ENCODE measurements around the gene CILP2.

GRCh38 chr19:19591133-19591825, 53.2 kb downstream of the CILP2 start:
- no peak for TF ChIP-seq CTCF (conservative IDR thresholded peaks at IDR 0.05 in 1 of 2, IDR thresholded peaks at IDR 0.05 in 1 of 2; ENCODE audit: extremely low read depth in 1 of 2, insufficient read depth in 1 of 2, low read depth in 1 of 2, low read length in 2 of 2)
- TF ChIP-seq EZH2 (IDR thresholded peaks at IDR 0.05; ENCODE audit: borderline replicate concordance, low read length), result no peak
